Testis (tissue), 2 donors: ENCODE results near the gene NEAT1.

Experiments
- CTCF ChIP-seq, 3 experiments: fragments of 450-650 bp in 2 of 3; fragments of 200-600 bp in 1 of 3; sonication (generic) in 1 of 3; IDR thresholded peaks; one replicate each; pipeline ENCODE4 v1.5.1; 2016 to 2019; ENCODE audit warnings: antibody characterized with exemption in 3 of 3, mild to moderate bottlenecking in 2 of 3, moderate library complexity in 1 of 3
- POLR2A ChIP-seq: fragments of 450-650 bp; IDR thresholded peaks from one replicate; pipeline ENCODE4 v1.6.1; 2017; ENCODE audit warnings: antibody characterized with exemption, mild to moderate bottlenecking, moderate library complexity

DNA sequence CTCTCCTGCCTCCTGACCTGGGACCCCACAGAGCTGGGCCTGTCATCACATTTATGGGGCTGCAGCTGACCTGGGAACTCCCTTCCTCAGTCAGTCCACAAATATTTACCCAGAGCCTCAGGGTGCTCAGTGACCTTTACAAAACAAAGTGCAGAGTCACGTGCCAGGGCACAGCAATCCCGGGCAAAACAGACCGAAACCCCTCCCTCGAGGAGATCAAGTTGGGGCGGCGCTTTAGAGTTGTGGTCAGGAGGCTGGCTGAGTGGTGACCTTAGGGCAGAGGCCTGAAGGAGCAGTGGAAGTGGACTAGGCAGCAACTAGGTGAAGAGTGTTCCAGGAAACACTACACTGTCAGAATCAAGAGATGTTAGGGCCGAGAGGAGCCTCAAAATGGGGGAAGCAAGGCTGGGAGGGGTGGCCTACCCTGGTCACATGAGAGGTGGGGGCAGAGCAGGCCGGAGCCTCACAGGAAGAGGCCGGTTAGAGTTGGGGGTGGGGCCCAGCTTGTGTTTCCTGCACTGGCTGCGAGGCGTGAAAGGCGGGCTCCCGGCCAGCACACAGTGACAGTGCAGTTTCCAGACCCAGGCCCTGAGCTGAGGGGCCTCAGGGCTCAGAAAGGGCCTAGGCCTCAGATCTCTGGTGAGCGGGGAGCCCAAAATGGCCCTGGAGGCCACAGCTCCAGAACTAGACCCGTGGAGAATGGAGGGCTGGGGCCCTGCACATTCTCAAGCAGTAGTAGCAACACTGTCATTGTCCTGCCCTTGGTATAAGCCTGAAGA lies 3.7 kb upstream of the NEAT1 start:
- TF ChIP-seq CTCF (IDR thresholded peaks at IDR 0.05), result no peak
- TF ChIP-seq POLR2A, result no peak
